Loucy (cell line): ENCODE measurements around the gene FHAD1.

Experiments used
- H2AFZ ChIP-seq: fragments of 200-600 bp; sonication (generic); 2 replicates; pipeline ENCODE4 v1.6.0; 2016; ENCODE audit warnings: antibody characterized with exemption, mild to moderate bottlenecking, low read length, moderate library complexity
- H3F3A ChIP-seq: fragments of 200-600 bp; 2 replicates; pipeline ENCODE4 v1.6.0; 2016; ENCODE audit warnings: antibody characterized with exemption, low read depth, mild to moderate bottlenecking
- H3K27me3 ChIP-seq: fragments of 200-600 bp; sonication (generic); 2 replicates; pipeline ENCODE4 v1.6.1; 2014; ENCODE audit warnings: low read length, mild to moderate bottlenecking; ENCODE audit not compliant: insufficient read depth, poor library complexity, severe bottlenecking
- H3K36me3 ChIP-seq: fragments of 200-600 bp; sonication (generic); 2 replicates; pipeline ENCODE4 v1.6.1; 2016; ENCODE audit warnings: low read length; ENCODE audit not compliant: insufficient read depth
- H3K4me1 ChIP-seq: fragments of 200-600 bp; sonication (generic); 2 replicates; pipeline ENCODE4 v1.5.1; 2014; ENCODE audit warnings: low read length, mild to moderate bottlenecking; ENCODE audit not compliant: insufficient read depth, poor library complexity, severe bottlenecking
- H3K4me2 ChIP-seq: fragments of 200-600 bp; sonication (generic); 2 replicates; pipeline ENCODE4 v1.6.0; 2014; ENCODE audit warnings: antibody characterized with exemption, low read length, low read depth, mild to moderate bottlenecking; ENCODE audit not compliant: poor library complexity, severe bottlenecking
- H3K4me3 ChIP-seq: fragments of 200-600 bp; sonication (generic); 2 replicates; pipeline ENCODE4 v1.5.1; 2014; ENCODE audit warnings: low read length, mild to moderate bottlenecking, mixed read lengths; ENCODE audit not compliant: poor library complexity, severe bottlenecking
- H3K79me2 ChIP-seq: fragments of 200-600 bp; sonication (generic); 2 replicates; pipeline ENCODE4 v1.6.1; 2014; ENCODE audit warnings: low read length; ENCODE audit not compliant: insufficient read depth
- H3K9ac ChIP-seq: fragments of 200-600 bp; sonication (generic); 2 replicates; pipeline ENCODE4 v1.6.0; 2014; ENCODE audit warnings: mild to moderate bottlenecking, low read depth, low read length, moderate library complexity; ENCODE audit not compliant: poor library complexity, severe bottlenecking
- H3K9me2 ChIP-seq: fragments of 200-600 bp; sonication (generic); replicated peaks from 2 replicates; pipeline ENCODE4 v1.6.1; 2016; ENCODE audit warnings: low read depth, low read length, mixed read lengths
- H3K9me3 ChIP-seq: fragments of 200-600 bp; sonication (generic); 2 replicates; pipeline ENCODE4 v1.6.1; 2014; ENCODE audit warnings: mild to moderate bottlenecking, antibody characterized with exemption, low read length, low read depth; ENCODE audit not compliant: insufficient read depth
- H4K20me1 ChIP-seq: fragments of 200-600 bp; sonication (generic); 2 replicates; pipeline ENCODE4 v1.6.0; 2014; ENCODE audit warnings: antibody characterized with exemption, low read length, mild to moderate bottlenecking; ENCODE audit not compliant: insufficient read depth, poor library complexity, severe bottlenecking
- EZH2phosphoT487 ChIP-seq: fragments of 200-600 bp; IDR thresholded peaks from 2 replicates; pipeline ENCODE4 v1.6.1; 2018; ENCODE audit warnings: antibody characterized with exemption, mild to moderate bottlenecking, moderate library complexity, borderline replicate concordance
- TF ChIP-seq, protein P1 (sequence below): fragments of 200-600 bp; sonication (generic); conservative IDR thresholded peaks from 2 replicates; pipeline ENCODE4 v1.5.1; 2014; ENCODE audit warnings: mild to moderate bottlenecking, antibody characterized with exemption, low read length

The FHAD1 gene

DNA sequence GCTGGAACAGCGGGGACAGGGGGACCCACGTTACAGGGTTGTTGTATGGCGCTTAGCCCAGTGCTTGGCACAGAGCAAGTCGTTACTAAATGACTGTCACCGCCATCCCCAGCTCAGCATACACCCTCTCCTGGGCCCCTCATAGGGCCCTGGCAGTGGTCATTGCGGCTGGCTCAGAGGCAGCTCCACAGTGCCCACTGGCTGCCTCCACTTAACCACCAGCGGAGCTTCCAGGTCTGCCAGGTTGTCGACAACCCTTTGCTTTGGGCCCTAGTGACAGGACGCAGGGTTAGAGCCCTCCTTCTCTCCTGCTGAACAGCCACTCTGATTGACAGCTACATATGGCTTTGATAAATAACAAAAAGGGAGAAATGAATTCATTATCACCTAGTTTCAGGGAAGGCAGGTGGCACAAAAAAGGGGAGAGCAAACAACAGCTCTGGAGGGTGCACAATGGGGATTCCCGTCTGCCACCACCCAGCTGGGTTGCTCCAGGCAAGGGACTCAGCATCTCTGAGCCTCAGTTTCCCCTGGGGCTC is 167.5 kb downstream of the FHAD1 start:
- H3K4me1 ChIP-seq = peaks cover 56% of the 10 kb centered on the region
- H3K79me2 ChIP-seq = peaks cover 65% of the 10 kb centered on the region
- 0 out of 2 replicates have a peak, but pooled peaks cover 4% of the 10 kb centered on the region for H3F3A ChIP-seq
- no peaks in the 10 kb centered on the region for H3K36me3 ChIP-seq
- TF ChIP-seq, protein P1, sequence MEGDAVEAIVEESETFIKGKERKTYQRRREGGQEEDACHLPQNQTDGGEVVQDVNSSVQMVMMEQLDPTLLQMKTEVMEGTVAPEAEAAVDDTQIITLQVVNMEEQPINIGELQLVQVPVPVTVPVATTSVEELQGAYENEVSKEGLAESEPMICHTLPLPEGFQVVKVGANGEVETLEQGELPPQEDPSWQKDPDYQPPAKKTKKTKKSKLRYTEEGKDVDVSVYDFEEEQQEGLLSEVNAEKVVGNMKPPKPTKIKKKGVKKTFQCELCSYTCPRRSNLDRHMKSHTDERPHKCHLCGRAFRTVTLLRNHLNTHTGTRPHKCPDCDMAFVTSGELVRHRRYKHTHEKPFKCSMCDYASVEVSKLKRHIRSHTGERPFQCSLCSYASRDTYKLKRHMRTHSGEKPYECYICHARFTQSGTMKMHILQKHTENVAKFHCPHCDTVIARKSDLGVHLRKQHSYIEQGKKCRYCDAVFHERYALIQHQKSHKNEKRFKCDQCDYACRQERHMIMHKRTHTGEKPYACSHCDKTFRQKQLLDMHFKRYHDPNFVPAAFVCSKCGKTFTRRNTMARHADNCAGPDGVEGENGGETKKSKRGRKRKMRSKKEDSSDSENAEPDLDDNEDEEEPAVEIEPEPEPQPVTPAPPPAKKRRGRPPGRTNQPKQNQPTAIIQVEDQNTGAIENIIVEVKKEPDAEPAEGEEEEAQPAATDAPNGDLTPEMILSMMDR = no peak
- no peak for TF ChIP-seq EZH2phosphoT487
- no peaks in the 10 kb centered on the region for H3K27me3 ChIP-seq
- no peaks in the 10 kb centered on the region for H3K9me2 ChIP-seq
- H3K9me3 ChIP-seq = no peaks in the 10 kb centered on the region
- peaks cover 62% of the 10 kb centered on the region for H4K20me1 ChIP-seq
- H3K4me3 ChIP-seq = no peak overlapping the region
- no peak overlapping the region for H2AFZ ChIP-seq
- H3K9ac ChIP-seq = no peak overlapping the region
- H3K4me2 ChIP-seq = no peak overlapping the region

DNA sequence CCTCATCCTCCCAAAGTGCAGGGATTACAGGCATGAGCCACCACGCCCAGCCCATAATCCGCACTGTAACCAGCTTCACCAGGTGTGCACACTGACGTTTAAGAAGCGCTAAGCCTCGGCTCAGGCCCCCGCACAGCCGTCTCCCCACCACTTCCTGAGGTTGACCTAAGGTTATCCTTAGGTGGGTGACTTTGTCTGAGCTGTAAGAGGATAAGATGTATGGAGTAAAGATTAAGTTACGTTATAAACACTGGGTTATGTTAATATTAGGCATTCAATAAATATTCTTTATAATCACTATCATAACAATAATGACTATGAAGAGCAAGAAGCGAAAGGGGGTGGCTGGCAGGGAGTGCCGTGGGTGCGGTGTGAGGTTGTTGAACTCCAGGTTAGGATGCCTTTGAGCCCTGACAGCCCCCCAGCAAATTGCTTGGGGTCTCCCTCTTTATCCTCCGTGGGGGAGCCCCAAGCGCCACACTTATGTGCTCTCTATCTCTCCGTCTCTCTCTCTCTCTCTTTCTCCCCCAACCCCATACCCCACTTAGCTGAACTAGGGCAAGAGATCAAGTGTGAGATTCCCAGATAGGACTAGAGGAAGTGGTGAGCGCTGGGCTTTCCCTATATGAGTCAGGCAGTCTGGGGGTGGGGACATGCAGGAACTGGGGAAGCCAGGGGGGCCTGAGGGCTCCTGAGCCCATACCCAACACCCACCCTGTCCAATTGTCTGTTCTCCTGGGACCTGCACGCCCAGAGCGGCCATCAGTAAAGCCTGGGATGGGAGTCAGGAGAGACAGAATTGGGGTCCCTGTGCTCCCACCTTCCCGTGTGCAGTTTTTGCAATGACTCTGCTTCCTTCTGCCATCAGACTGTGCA is 170.3 kb downstream of the FHAD1 start:
- peak overlapping the region; percentile 79 for H3K4me2 ChIP-seq
- H3K27me3 ChIP-seq = no peaks in the 10 kb centered on the region
- H3K4me1 ChIP-seq = peaks cover 36% of the 10 kb centered on the region
- no peak overlapping the region for H3K9ac ChIP-seq
- no peaks in the 10 kb centered on the region for H3K36me3 ChIP-seq
- TF ChIP-seq, protein P1 = no peak
- no peak for TF ChIP-seq EZH2phosphoT487
- no peaks in the 10 kb centered on the region for H3K9me2 ChIP-seq
- no peaks in the 10 kb centered on the region for H3K9me3 ChIP-seq
- peaks cover 44% of the 10 kb centered on the region for H4K20me1 ChIP-seq
- no peak overlapping the region for H2AFZ ChIP-seq
- H3F3A ChIP-seq = 0 out of 2 replicates have a peak, but pooled peaks cover 4% of the 10 kb centered on the region
- peak overlapping the region; percentile 62 for H3K4me3 ChIP-seq
- H3K79me2 ChIP-seq = peaks cover 59% of the 10 kb centered on the region

DNA sequence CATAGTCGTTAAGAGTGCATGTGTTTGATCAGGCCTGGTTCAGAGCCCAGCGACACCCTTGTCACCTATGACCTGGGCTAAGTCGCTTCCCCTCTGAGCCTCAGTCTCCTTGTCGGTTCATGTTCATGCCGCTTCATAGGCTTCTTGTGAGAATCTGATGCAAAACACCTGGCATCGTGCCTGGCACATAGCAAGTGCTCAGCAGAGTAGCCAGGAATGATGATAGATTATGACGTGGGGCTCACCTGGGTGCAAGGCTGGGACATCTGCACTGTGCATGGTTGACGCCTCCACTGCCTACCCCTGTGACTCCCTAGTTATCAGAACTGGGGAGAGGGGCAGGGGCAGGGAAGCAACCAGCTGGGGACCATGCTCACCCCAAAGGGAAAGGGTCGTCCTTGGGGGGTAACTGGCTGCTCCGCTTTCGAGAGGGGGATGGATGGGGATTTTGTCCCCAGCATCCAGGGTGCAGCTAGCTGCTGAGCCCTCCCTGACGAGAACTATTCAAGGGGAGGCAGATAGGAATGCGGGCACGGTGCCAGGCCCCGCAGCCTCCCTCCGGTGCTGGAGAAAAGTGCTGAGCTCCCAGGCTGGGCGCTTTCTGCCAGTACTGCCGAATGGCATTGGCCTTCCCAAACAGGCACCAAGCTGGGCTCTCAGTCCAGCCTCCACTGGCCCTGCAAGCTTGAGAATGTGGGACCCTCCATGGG is 171.9 kb downstream of the FHAD1 start:
- Histone ChIP-seq H3K4me2 (no peak overlapping the region), H3K79me2 (peaks cover 43% of the 10 kb centered on the region; the same call in 1 of the 2 replicates), H3K9me2 (no peaks in the 10 kb centered on the region), H3K27me3 (no peaks in the 10 kb centered on the region), H3K9ac (no peak overlapping the region), H3F3A (0 out of 2 replicates have a peak, but pooled peaks cover 4% of the 10 kb centered on the region), H2AFZ (no peak overlapping the region), H3K4me3 (no peak overlapping the region), H3K36me3 (no peaks in the 10 kb centered on the region), H4K20me1 (peaks cover 34% of the 10 kb centered on the region), H3K4me1 (peaks cover 19% of the 10 kb centered on the region), H3K9me3 (no peaks in the 10 kb centered on the region)
- TF ChIP-seq, protein P1 = no peak
- TF ChIP-seq EZH2phosphoT487 = no peak
